Prostate gland (tissue), 2 donors: ENCODE measurements around the gene PARK7.

Experiments used
- POLR2A ChIP-seq: fragments of 450-650 bp; IDR thresholded peaks from one replicate; pipeline ENCODE4 v1.6.1; 2016; ENCODE audit warnings: antibody characterized with exemption, mild to moderate bottlenecking
- POLR2AphosphoS5 ChIP-seq: sonication (generic); formaldehyde crosslinking; IDR thresholded peaks from one replicate; pipeline ENCODE4 v1.6.1; 2017; ENCODE audit warnings: antibody characterized with exemption
- TF ChIP-seq, protein P1 (sequence below), 4 experiments: fragments of 200-600 bp in 2 of 4; fragments of 450-650 bp in 2 of 4; sonication (generic) in 2 of 4; IDR thresholded peaks; 1 replicate in 3 of 4; 2 replicates in 1 of 4; pipeline ENCODE4 v1.5.1; 2016 to 2019; ENCODE audit warnings: antibody characterized with exemption in 4 of 4, mild to moderate bottlenecking in 2 of 4, moderate library complexity in 2 of 4

DNA sequence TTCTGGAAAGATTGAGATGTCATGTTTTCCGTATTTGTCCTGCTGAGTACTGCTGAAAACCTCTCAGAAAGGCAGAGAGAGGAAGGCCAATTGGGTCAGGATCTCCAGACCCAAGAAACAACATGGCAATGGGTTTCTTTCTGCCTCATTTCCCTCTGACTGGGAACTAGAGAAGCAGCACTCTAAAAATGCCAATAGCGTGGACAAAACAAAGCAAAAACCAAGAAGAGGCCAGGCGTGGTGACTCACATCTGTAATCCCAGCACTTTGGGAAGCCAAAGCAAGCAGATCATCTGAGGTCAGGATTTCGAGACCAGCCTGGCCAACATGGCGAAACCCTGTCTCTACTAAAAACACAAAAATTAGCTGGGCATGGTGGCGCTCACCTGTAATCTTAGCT is 39.2 kb upstream of the PARK7 start:
- TF ChIP-seq, protein P1, sequence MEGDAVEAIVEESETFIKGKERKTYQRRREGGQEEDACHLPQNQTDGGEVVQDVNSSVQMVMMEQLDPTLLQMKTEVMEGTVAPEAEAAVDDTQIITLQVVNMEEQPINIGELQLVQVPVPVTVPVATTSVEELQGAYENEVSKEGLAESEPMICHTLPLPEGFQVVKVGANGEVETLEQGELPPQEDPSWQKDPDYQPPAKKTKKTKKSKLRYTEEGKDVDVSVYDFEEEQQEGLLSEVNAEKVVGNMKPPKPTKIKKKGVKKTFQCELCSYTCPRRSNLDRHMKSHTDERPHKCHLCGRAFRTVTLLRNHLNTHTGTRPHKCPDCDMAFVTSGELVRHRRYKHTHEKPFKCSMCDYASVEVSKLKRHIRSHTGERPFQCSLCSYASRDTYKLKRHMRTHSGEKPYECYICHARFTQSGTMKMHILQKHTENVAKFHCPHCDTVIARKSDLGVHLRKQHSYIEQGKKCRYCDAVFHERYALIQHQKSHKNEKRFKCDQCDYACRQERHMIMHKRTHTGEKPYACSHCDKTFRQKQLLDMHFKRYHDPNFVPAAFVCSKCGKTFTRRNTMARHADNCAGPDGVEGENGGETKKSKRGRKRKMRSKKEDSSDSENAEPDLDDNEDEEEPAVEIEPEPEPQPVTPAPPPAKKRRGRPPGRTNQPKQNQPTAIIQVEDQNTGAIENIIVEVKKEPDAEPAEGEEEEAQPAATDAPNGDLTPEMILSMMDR (IDR thresholded peaks at IDR 0.05) = no peak
- TF ChIP-seq POLR2AphosphoS5 (no peak), POLR2A (no peak)
